Transverse colon (tissue), 4 donors: Measurements from ENCODE around the gene TMED10.

Source experiments
- EP300 ChIP-seq: sonication (generic); formaldehyde crosslinking; IDR thresholded peaks from one replicate; pipeline ENCODE4 v1.6.1; 2017; ENCODE audit warnings: antibody characterized with exemption, low read depth
- POLR2A ChIP-seq: fragments of 450-650 bp; IDR thresholded peaks from one replicate; pipeline ENCODE4 v1.6.1; 2016; ENCODE audit warnings: antibody characterized with exemption, mild to moderate bottlenecking, moderate library complexity
- POLR2AphosphoS5 ChIP-seq, 3 donors: sonication (generic); formaldehyde crosslinking; IDR thresholded peaks; one replicate each; pipeline ENCODE4 v1.6.1; 2016; ENCODE audit warnings: antibody characterized with exemption in 3 of 3
- TF ChIP-seq, protein P1 (sequence below), 5 experiments: fragments of 200-600 bp in 3 of 5; fragments of 450-650 bp in 2 of 5; sonication (generic) in 3 of 5; IDR thresholded peaks; 1 replicate in 2 of 5; 2 replicates in 3 of 5; pipeline ENCODE4 v1.5.1; 2016 to 2017; ENCODE audit warnings: antibody characterized with exemption in 5 of 5, inconsistent platforms in 3 of 5, mild to moderate bottlenecking in 2 of 5, moderate library complexity in 1 of 5

- TF ChIP-seq, protein P1, sequence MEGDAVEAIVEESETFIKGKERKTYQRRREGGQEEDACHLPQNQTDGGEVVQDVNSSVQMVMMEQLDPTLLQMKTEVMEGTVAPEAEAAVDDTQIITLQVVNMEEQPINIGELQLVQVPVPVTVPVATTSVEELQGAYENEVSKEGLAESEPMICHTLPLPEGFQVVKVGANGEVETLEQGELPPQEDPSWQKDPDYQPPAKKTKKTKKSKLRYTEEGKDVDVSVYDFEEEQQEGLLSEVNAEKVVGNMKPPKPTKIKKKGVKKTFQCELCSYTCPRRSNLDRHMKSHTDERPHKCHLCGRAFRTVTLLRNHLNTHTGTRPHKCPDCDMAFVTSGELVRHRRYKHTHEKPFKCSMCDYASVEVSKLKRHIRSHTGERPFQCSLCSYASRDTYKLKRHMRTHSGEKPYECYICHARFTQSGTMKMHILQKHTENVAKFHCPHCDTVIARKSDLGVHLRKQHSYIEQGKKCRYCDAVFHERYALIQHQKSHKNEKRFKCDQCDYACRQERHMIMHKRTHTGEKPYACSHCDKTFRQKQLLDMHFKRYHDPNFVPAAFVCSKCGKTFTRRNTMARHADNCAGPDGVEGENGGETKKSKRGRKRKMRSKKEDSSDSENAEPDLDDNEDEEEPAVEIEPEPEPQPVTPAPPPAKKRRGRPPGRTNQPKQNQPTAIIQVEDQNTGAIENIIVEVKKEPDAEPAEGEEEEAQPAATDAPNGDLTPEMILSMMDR (IDR thresholded peaks at IDR 0.05): no peak
- no peak for TF ChIP-seq EP300
- no peak for TF ChIP-seq POLR2A
- no peak for TF ChIP-seq POLR2AphosphoS5 (IDR thresholded peaks at IDR 0.05)
These were observed 13.8 kb downstream of the TMED10 start for GRCh38 chr14:75162631-75163030.
